ENCODE data around the gene PTPRG. TPM values are rescaled to one million over a fixed set of nuclear protein-coding genes. Genes with fewer than 3 reads are reported as not detected.

PTPRG gene
- total and polyA plus RNA-seq, 2 donors (not counting 1 experiment from before 2014, with no cell fraction given), result 67.0 to 97.9 TPM

DNA sequence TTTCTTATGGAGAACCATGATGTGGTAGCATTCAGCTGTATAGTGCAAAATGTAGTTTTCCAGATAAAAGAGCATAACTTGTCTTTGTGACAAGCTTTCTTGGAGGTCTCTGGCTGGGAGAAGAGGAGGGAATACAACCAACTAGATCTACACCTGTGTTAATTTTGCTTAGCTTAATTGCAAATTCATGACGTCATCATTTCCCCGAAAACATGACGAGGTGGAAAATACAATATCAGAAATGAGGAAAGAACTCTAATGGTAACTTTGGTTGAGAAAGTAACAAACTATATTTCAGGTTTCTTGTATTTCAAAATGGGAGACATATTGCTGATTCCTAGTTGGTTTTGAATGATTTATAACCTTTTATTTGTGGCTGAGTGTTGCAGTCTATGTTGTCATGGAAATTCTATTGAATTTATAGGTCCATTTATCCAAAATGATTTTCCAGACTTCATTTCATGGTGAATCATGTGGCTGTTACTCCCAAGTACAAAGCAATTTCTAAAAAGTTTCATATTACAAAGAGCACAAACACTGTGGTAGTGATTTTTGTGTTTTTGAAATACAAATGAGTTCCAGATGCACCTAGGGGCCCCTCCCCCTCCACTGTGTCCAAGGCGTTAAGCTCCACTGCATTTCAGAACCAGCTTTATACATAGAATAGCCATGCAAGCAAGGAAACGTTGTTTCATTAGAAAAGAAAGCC lies 504.8 kb downstream of the PTPRG start:
- H3K4me3 ChIP-seq (replicated peaks in 1 of 4; ENCODE audit: control extremely low read depth in 1 of 4, insufficient read depth in 1 of 4, low read depth in 3 of 4, low read length in 4 of 4), result no peak overlapping the region
- H2AFZ ChIP-seq (ENCODE audit: low read length), result no peak overlapping the region
- H3K4me1 ChIP-seq (ENCODE audit: control insufficient read depth, extremely low read depth, insufficient read depth, low read length), result no peaks in the 10 kb centered on the region
- no peaks in the 10 kb centered on the region for H3K79me2 ChIP-seq (ENCODE audit: control insufficient read depth, insufficient read depth, low read length)
- no peak overlapping the region for H3K4me2 ChIP-seq (ENCODE audit: extremely low read depth, insufficient read depth, low read length)
- no peaks in the 10 kb centered on the region for H3K9me3 ChIP-seq (ENCODE audit: control insufficient read depth, insufficient read depth, low read depth, low read length)
- TF ChIP-seq, protein P1, sequence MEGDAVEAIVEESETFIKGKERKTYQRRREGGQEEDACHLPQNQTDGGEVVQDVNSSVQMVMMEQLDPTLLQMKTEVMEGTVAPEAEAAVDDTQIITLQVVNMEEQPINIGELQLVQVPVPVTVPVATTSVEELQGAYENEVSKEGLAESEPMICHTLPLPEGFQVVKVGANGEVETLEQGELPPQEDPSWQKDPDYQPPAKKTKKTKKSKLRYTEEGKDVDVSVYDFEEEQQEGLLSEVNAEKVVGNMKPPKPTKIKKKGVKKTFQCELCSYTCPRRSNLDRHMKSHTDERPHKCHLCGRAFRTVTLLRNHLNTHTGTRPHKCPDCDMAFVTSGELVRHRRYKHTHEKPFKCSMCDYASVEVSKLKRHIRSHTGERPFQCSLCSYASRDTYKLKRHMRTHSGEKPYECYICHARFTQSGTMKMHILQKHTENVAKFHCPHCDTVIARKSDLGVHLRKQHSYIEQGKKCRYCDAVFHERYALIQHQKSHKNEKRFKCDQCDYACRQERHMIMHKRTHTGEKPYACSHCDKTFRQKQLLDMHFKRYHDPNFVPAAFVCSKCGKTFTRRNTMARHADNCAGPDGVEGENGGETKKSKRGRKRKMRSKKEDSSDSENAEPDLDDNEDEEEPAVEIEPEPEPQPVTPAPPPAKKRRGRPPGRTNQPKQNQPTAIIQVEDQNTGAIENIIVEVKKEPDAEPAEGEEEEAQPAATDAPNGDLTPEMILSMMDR (conservative IDR thresholded peaks at IDR 0.05 in 1 of 2, IDR thresholded peaks at IDR 0.05 in 1 of 2; ENCODE audit: low read depth in 1 of 2, low read length in 2 of 2), result no peak
- no peak for TF ChIP-seq EZH2 (IDR thresholded peaks at IDR 0.05; ENCODE audit: low read length, missing control alignments)
- H3K27ac ChIP-seq (ENCODE audit: insufficient read depth, low read length), result no peak overlapping the region
- no peak overlapping the region for H3K9ac ChIP-seq (ENCODE audit: insufficient read depth, low read length)
- H3K27me3 ChIP-seq (ENCODE audit: control insufficient read depth, insufficient read depth, low read length), result no peaks in the 10 kb centered on the region
- H3K36me3 ChIP-seq (ENCODE audit: control insufficient read depth, insufficient read depth, low read length), result no peaks in the 10 kb centered on the region
- DNase-seq (ENCODE audit: low read depth in 2 of 2), result peak; percentile 48 to 67
- H4K20me1 ChIP-seq (ENCODE audit: control insufficient read depth, extremely low read depth, insufficient read depth, low read length), result no peaks in the 10 kb centered on the region

DNA sequence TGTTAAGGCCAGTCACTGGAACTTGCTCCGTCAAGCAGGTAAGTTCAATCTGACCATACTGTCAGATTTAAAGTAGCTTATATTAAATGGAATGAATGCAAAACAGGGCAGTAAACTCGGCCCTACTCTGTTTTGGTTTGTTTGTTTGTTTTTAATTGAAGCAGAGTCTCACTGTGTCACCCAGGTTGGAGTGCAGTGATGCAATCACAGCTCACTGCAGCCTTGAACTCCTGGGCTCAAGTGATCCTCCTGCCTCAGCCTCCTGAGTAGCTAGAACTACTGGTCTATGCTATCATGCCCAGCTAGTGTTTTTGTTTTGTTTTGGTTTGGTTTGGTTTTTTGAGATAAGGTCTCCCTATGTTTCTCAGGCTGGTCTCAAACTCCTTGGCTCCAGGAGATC lies 507.0 kb downstream of the PTPRG start:
- Histone ChIP-seq H3K9ac (ENCODE audit: insufficient read depth, low read length) (no peak overlapping the region), H3K9me3 (ENCODE audit: control insufficient read depth, insufficient read depth, low read depth, low read length) (no peaks in the 10 kb centered on the region), H2AFZ (ENCODE audit: low read length) (no peak overlapping the region), H3K4me2 (ENCODE audit: extremely low read depth, insufficient read depth, low read length) (no peak overlapping the region), H4K20me1 (ENCODE audit: control insufficient read depth, extremely low read depth, insufficient read depth, low read length) (no peaks in the 10 kb centered on the region), H3K4me1 (ENCODE audit: control insufficient read depth, extremely low read depth, insufficient read depth, low read length) (no peaks in the 10 kb centered on the region), H3K4me3 (replicated peaks in 1 of 4; ENCODE audit: control extremely low read depth in 1 of 4, insufficient read depth in 1 of 4, low read depth in 3 of 4, low read length in 4 of 4) (no peak overlapping the region), H3K79me2 (ENCODE audit: control insufficient read depth, insufficient read depth, low read length) (no peaks in the 10 kb centered on the region), H3K27me3 (ENCODE audit: control insufficient read depth, insufficient read depth, low read length) (no peaks in the 10 kb centered on the region), H3K36me3 (ENCODE audit: control insufficient read depth, insufficient read depth, low read length) (no peaks in the 10 kb centered on the region), H3K27ac (ENCODE audit: insufficient read depth, low read length) (no peak overlapping the region)
- DNase-seq (ENCODE audit: low read depth in 2 of 2), result no peak
- TF ChIP-seq EZH2 (IDR thresholded peaks at IDR 0.05; ENCODE audit: low read length, missing control alignments), result no peak
- TF ChIP-seq, protein P1 (conservative IDR thresholded peaks at IDR 0.05 in 1 of 2, IDR thresholded peaks at IDR 0.05 in 1 of 2; ENCODE audit: low read depth in 1 of 2, low read length in 2 of 2), result no peak

DNA sequence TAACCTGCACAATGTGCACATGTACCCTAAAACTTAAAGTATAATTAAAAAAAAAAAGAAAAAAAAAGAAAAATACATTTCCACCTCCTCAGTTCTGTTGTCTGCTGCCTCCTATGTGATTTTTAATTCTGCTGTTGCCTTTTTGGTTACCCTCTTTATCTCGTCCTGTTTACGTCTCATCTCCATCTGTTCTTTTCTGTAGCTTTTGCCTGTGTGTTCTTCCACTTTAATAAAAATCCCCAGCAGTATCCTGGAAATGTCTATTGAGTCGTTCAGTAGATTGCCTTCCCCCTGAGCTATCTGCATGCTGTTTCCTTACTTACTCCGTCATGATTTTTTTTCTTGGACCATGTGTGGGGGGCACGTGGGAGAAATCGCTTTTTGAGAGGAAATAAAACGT lies 509.5 kb downstream of the PTPRG start:
- Histone ChIP-seq H3K9ac (ENCODE audit: insufficient read depth, low read length) (no peak overlapping the region), H3K4me2 (ENCODE audit: extremely low read depth, insufficient read depth, low read length) (no peak overlapping the region), H2AFZ (ENCODE audit: low read length) (no peak overlapping the region), H3K4me1 (ENCODE audit: control insufficient read depth, extremely low read depth, insufficient read depth, low read length) (no peaks in the 10 kb centered on the region), H3K79me2 (ENCODE audit: control insufficient read depth, insufficient read depth, low read length) (no peaks in the 10 kb centered on the region), H3K27ac (ENCODE audit: insufficient read depth, low read length) (no peak overlapping the region), H4K20me1 (ENCODE audit: control insufficient read depth, extremely low read depth, insufficient read depth, low read length) (no peaks in the 10 kb centered on the region), H3K9me3 (ENCODE audit: control insufficient read depth, insufficient read depth, low read depth, low read length) (no peaks in the 10 kb centered on the region), H3K4me3 (replicated peaks in 1 of 4; ENCODE audit: control extremely low read depth in 1 of 4, insufficient read depth in 1 of 4, low read depth in 3 of 4, low read length in 4 of 4) (no peak overlapping the region), H3K27me3 (ENCODE audit: control insufficient read depth, insufficient read depth, low read length) (no peaks in the 10 kb centered on the region), H3K36me3 (ENCODE audit: control insufficient read depth, insufficient read depth, low read length) (no peaks in the 10 kb centered on the region)
- TF ChIP-seq EZH2 (IDR thresholded peaks at IDR 0.05; ENCODE audit: low read length, missing control alignments), result no peak
- TF ChIP-seq, protein P1 (conservative IDR thresholded peaks at IDR 0.05 in 1 of 2, IDR thresholded peaks at IDR 0.05 in 1 of 2; ENCODE audit: low read depth in 1 of 2, low read length in 2 of 2), result no peak
- no peak for DNase-seq (ENCODE audit: low read depth in 2 of 2)
